Measurements from ENCODE around the gene KIF26A. TPM values are rescaled to one million over a fixed set of nuclear protein-coding genes. Genes with fewer than 3 reads are reported as not detected.

Gene KIF26A
- polyA plus RNA-seq, 1 experiment = 0.10 TPM

GRCh38 chr14:104211215-104211614, 72.8 kb downstream of the KIF26A start:
- CTCF ChIA-PET = no interaction called here

GRCh38 chr14:104211741-104212140, 73.4 kb downstream of the KIF26A start:
- TF ChIP-seq CTCF (IDR thresholded peaks at IDR 0.05; ENCODE audit: insufficient read depth, low read depth, low read length) = no peak
- Histone ChIP-seq H3K36me3 (ENCODE audit: control insufficient read depth, insufficient read depth, low read length) (no peaks in the 10 kb centered on the region), H3K27me3 (ENCODE audit: control insufficient read depth, insufficient read depth, low read length) (no peaks in the 10 kb centered on the region), H3K4me3 (ENCODE audit: low read depth, low read length) (no peak overlapping the region)
- CTCF ChIA-PET = no interaction called here
- POLR2A ChIA-PET = no interaction called here
- no peak for DNase-seq (ENCODE audit: low read depth)

More at GRCh38 chr14:104211215-104211614, 72.8 kb downstream of the KIF26A start:
- no peak for TF ChIP-seq CTCF (IDR thresholded peaks at IDR 0.05; ENCODE audit: insufficient read depth, low read depth, low read length)
- POLR2A ChIA-PET = no interaction called here
- H3K4me3 ChIP-seq (ENCODE audit: low read depth, low read length) = no peak overlapping the region
- DNase-seq (ENCODE audit: low read depth) = no peak
- H3K36me3 ChIP-seq (ENCODE audit: control insufficient read depth, insufficient read depth, low read length) = no peaks in the 10 kb centered on the region
- no peaks in the 10 kb centered on the region for H3K27me3 ChIP-seq (ENCODE audit: control insufficient read depth, insufficient read depth, low read length)

DNA sequence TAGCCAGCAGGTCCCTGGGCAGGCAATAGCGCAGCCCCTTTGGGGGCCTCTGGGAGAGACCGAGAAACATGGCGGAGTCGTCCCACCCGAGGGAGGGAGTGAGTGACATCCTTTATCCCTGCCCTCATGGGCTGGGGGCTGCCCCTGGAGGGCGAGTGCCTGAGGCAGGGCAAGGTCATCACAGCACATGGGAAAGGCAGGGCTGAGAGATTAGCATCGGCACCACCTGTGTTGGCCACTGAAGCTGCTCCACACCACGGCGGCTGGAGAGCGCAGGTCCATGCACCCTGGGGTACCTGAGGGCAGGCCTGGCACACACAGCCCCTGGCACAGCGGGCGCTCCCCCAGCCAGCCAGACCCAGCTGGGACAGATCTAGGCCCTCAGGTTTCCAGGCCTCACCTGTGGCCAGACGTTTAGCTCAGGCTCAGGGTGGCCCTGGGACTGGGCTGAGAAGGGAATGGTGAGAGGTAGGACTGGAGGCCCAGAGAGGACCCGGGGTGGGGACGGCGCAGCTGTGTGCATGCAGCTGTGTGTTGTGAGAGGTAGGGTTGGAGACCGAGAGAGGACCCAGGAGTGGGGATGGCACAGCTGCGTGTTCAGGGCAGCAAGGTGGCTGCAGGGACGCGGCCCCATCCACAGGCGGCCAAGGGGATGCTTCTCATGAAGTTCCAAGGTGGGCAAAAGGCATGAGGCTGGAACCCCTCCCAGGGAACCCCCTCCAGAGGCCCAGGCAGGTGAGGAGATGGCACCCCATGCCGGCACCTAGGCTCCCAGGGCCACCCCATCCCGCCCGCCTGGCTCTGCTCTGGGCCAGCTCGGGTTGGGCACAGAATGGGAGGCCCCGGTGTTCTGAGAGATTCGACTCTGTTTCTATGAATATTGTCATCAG, 74.1 kb downstream of the KIF26A start:
- no peak for TF ChIP-seq CTCF (IDR thresholded peaks at IDR 0.05; ENCODE audit: insufficient read depth, low read depth, low read length)
- CTCF ChIA-PET = no interaction called here
- DNase-seq (ENCODE audit: low read depth) = no peak
- POLR2A ChIA-PET = no interaction called here
- no peaks in the 10 kb centered on the region for H3K36me3 ChIP-seq (ENCODE audit: control insufficient read depth, insufficient read depth, low read length)
- no peak overlapping the region for H3K4me3 ChIP-seq (ENCODE audit: low read depth, low read length)
- H3K27me3 ChIP-seq (ENCODE audit: control insufficient read depth, insufficient read depth, low read length) = no peaks in the 10 kb centered on the region

DNA sequence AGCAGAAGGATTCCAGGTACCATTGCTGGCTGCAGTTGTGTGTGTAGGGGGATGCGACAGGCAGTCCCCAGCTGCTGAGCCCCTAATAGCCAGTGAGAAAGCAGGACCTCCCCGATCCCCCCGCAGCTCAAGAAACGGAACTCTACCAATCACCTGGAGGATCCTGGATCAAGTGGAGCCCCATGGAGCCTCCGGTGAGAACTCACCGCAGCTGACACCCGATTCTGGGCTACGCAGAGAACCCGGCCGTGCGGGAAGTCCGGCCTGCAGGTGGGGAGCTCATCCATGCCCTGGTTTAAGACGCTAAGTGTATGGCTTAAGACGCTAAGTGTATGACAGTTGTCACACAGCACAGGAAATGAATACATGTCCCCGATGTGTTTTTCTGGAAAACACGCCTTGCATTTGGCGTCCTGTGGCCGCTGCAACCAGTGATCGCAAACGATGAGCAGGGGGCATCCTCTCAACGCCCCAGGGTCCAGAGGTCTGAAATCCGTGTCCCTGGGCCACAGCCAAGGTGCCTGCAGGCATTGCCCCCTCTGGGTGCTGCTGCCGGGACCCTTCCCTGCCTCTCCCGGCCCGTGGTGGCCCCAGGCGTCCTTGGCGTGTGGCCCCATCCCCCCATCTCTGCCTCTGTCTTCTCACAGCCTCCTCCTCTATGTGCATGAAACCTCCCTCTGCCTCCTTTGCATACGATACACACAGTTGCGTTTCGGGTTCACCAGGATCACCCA, 75.1 kb downstream of the KIF26A start:
- no peaks in the 10 kb centered on the region for H3K36me3 ChIP-seq (ENCODE audit: control insufficient read depth, insufficient read depth, low read length)
- DNase-seq (ENCODE audit: low read depth) = no peak
- no peak overlapping the region for H3K4me3 ChIP-seq (ENCODE audit: low read depth, low read length)
- no peaks in the 10 kb centered on the region for H3K27me3 ChIP-seq (ENCODE audit: control insufficient read depth, insufficient read depth, low read length)
- CTCF ChIA-PET = interaction anchor here (0.6 kb wide), 1 partner anchor 11 kb away, joined by 3 read pairs; no protein-coding TSS in a partner anchor
- no peak for TF ChIP-seq CTCF (IDR thresholded peaks at IDR 0.05; ENCODE audit: insufficient read depth, low read depth, low read length)
- POLR2A ChIA-PET = no interaction called here
